ENCODE results near the gene NMBR.
"Not testable (repeated sequence)": the region's sequence is repeated elsewhere in the genome, so short reads cannot be mapped to it uniquely, and the experiment has no call there.

The NMBR gene

GRCh38 chr6:142153196-142153595, 6.3 kb upstream of the NMBR start:
- no peak for DNase-seq

GRCh38 chr6:142152746-142153145, 5.8 kb upstream of the NMBR start:
- no peak for DNase-seq

GRCh38 chr6:142141531-142141930, 5.4 kb downstream of the NMBR start:
- not testable (repeated sequence) for DNase-seq

- no peak for DNase-seq
Observed at GRCh38 chr6:142138876-142139275, 8.0 kb downstream of the NMBR start.

GRCh38 chr6:142132625-142133024, 14.3 kb downstream of the NMBR start, which contains the start of gene GJE1:
GJE1 (plus strand) TSS chr6:142132925; CDS start chr6:142133159, 234 bp downstream.
- DNase-seq = no peak

GRCh38 chr6:142130814-142131213, 16.1 kb downstream of the NMBR start:
- DNase-seq = no peak

GRCh38 chr6:142121342-142121741, 25.6 kb downstream of the NMBR start:
- no peak for DNase-seq

- no peak for DNase-seq
Observed at GRCh38 chr6:142118925-142119324, 28.0 kb downstream of the NMBR start.

GRCh38 chr6:142118328-142118727, 28.6 kb downstream of the NMBR start:
- no peak for DNase-seq

- DNase-seq = no peak
Observed at GRCh38 chr6:142117366-142117765, 29.6 kb downstream of the NMBR start.

- peak; percentile 4 to 51 (median 42) for DNase-seq
Observed at GRCh38 chr6:142112451-142113061, 34.4 kb downstream of the NMBR start.

GRCh38 chr6:142110820-142111219, 36.1 kb downstream of the NMBR start:
- DNase-seq = not testable (repeated sequence)

- not testable (repeated sequence) for DNase-seq
Observed at GRCh38 chr6:142104820-142105219, 42.1 kb downstream of the NMBR start.

- no peak for DNase-seq
Observed at GRCh38 chr6:142088858-142089216, 58.1 kb downstream of the NMBR start.

- DNase-seq = no peak
Observed at GRCh38 chr6:142087950-142088857, 58.7 kb downstream of the NMBR start.

- no peak for DNase-seq
Observed at GRCh38 chr6:142079130-142079529, 67.8 kb downstream of the NMBR start.

- no peak for DNase-seq
Observed at GRCh38 chr6:142075516-142076101, 71.3 kb downstream of the NMBR start.

- DNase-seq = no peak
Observed at GRCh38 chr6:142074516-142074915, 72.4 kb downstream of the NMBR start.

GRCh38 chr6:142071981-142072380, 74.9 kb downstream of the NMBR start:
- no peak for DNase-seq

GRCh38 chr6:142068416-142068815, 78.5 kb downstream of the NMBR start:
- DNase-seq = no peak

GRCh38 chr6:142062861-142063260, 84.1 kb downstream of the NMBR start:
- DNase-seq = not testable (repeated sequence)

- DNase-seq = no peak
Observed at GRCh38 chr6:142058551-142059290, 88.2 kb downstream of the NMBR start.

GRCh38 chr6:142055219-142055618, 91.7 kb downstream of the NMBR start:
- no peak for DNase-seq

Measured in activated naive CD4-positive, alpha-beta T cell (primary cell).